ENCODE results near the gene JAK1.
"Not testable (repeated sequence)": the region's sequence is repeated elsewhere in the genome, so short reads cannot be mapped to it uniquely, and the experiment has no call there.

Gene JAK1

DNA sequence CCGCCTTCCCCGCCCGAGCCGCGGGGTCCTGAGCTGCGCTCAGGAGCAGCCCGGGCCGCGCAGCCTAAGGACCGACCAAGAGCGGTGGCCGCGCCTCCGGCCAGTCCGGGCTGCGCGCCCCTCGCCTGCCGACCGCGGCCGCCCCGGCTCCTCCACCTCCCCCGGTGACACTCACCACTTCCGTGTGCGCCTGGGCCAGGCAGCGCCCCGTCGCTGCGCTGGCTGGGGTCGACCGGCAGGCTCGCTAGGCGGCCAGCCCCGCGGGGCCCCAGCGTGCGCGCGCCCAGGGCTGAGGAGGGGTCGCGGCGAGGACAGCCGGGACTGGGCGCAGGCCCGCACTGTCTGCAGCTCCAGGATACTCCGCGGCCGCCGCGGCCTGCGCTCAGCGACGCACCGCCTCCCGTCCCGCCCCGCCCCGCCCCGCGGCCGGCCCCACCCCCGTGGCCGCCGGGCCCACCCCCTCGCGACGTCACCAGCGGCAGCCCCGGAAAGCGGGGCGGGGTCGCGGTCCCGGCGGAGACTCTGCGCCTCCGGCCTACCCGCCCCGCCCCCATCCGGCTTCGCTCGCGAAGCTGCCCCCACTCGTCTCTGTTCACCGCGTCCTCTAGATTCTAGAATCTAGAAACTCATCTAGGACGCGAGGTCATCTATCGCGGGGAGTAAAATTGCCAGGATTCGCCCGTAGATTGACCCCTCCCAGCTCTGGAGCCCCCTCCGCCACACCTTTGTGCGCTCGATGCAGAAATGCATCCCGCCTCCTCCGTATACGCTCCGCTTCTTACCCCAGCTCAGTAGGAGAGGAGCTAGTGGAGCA, at the start of gene JAK1:
JAK1 (minus strand) TSS at position 392 of the 814 bp plus-strand sequence. CDS start 80,285 bp downstream, outside the sequence.
- DNase-seq (ENCODE audit: low read depth) = peak; percentile 51

GRCh38 chr1:65014321-65014720, 48.0 kb upstream of the JAK1 start:
- no peak for DNase-seq (ENCODE audit: low read depth)

DNA sequence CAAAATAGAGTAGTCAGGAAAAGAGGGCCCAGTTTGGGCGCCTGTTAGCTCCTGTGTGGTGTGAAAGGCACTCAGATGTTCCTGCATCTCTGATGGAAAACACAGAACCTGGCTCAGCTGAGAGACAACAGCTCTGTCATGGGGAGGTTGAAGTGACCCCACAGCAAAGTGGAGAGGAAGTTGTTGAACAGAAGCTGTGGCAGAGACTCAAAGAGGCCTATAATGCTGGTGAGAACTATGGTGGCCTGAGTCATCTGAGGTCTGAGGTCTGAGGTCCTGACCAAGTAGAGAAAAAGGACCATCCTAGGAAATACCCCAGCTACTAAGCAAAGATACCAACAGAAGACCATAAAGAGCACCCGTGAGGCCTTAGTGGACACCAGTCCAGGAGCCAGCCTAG, 45.6 kb upstream of the JAK1 start:
- no peak for DNase-seq (ENCODE audit: low read depth)

DNA sequence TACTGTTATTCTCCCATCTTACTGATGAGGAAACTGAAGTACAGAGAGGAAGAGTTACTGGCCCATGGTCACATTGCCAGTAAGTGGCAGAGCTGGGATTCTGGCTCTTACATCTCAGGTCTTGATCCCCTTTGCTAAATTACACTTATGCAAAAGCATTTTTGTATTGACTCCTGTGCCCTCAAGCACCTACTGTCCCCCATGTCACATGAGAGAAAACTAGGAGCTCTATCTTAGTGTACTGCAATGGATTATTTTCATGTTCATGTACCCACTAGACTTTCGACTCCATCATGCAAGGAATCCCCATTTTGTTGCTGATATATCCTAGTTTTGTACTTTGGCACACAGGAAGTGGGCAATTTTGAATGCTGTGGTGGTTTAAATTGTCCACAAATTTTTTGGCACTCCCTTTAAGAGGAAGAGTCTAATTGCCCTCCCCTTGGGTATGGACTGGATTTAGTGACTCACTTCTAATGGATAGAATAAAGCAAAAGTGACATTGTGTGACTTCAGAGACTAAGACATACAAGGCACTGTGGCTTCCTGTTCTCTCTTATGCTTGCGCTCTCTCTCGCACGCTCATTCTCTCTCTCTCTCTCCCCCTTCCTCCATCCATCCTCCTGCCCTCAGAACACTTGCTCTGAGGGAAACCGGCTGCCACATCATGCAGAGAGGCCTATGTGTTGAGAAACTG, 43.5 kb upstream of the JAK1 start:
- no peak for DNase-seq (ENCODE audit: low read depth)

- no peak for DNase-seq (ENCODE audit: low read depth)
These were observed 42.8 kb upstream of the JAK1 start for GRCh38 chr1:65009176-65009575.

DNA sequence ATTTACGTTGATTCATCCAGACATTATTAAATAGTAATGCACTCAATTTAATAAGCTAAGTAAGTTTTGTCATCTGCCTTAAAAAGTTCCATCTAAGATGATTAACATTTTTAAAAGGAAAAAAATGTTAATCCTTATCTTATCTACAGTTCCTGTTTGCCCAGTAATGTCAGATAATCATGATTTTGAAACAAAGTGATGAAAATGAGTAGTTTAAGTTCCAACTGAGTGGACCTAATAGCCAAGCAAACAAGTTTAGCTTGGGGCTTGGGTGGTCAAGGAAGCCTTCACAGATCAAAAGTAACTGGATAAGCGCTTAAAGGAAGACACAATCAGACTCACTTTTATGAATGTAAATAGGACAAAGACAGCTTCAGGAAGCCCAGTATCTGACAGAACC, 40.5 kb upstream of the JAK1 start:
- no peak for DNase-seq (ENCODE audit: low read depth)

DNA sequence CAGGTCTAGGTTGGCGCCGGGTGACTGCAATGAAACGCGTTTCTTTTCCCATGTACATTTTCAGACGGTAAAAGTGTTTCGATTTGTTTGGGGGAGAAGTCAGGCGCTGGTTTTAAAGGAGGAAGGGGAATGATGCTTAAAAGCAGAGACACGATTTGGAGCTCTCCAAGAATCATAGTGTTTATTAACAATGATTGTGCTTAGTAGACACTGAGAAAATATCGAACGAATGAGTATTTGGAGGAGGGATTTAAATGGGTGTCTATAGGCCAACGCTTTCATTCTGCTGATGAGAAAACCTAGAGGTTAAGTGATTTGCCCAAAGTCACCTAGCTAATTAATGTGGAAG, 36.9 kb upstream of the JAK1 start:
- DNase-seq (ENCODE audit: low read depth) = no peak

DNA sequence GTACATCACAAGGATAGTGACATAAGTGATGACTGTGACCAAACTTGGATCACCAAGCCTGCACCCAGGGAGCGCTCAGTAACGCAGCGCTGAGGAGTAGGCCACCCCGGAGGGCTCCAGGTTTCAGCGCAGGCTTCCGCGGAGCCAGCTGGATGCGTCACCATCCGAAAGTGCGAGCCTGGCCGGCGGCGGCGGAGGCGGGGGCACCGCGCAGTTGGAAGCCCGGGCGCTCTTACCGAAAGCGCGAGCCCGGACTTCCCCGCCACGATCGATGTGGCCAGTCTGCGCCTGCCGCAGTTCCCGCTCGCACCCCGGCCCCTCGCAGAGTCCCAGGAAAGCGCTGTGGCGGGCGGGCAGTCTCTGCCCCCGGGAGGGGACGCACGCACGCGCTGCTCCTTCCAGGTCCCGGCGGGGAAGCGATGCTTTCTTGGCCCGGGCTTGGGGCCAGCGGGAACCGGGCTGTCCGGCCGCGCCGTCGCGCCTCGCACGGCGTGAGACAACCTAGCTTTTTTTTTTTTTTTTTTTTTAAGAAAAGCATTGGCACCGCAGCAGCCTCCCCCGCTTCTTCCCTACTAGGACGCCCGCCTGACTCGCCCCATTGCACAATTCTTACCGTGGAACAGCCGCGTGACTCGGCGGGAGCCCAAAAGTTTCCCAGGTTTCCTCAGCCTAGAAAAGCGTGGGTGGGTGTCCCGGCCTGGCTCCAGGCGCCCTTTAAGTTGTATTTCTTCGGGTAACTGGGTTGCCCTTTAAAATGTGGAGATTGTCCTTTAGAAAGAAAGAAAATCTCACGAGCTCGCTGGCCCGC, 36.4 kb upstream of the JAK1 start:
- DNase-seq (ENCODE audit: low read depth) = peak; percentile 44

DNA sequence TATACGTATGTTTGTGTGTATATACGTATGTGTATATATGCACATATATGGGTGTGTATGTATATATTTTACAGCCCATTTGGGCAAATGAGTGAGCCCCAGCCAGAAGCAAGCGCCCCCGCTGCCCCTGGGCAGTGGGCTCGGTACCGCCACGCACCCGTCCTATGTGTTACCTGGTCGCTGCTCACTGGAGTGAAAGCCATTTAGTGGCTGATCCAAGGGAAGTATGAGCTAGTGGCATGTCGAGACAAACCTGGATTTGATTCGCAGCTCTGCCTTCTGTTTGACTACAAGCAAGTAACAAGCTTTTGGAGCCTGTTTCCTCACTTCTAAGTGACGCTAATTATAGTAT, 35.8 kb upstream of the JAK1 start:
- DNase-seq (ENCODE audit: low read depth) = no peak

DNA sequence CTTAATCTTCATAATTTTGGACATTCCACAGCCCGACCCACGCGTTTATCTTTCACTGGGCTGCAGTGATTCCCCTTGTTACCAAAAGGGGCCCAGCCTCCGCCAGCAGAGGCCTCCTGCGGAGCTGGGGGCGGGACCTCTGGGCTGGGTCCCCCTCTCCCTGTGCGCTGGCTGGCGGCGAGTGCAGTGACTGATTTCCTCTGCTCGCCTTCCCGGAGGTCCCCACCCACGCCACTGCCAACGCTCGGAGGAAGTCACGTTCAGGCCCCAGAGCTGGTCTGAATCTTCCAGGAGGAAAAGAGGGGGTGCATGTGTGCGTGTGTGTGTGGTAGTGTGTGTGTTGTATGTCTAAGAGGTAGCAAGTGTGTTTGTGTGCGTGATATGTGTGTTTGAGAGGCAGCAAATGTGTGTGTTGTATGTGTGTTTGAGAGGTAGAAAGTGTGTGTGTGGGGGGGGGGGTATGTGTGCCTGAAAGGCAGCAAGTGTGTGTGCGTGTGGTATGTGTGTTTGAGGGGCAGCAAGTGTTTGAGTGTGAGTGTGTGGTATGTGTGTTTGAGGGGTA, 35.0 kb upstream of the JAK1 start:
- DNase-seq (ENCODE audit: low read depth) = peak; percentile 15

DNA sequence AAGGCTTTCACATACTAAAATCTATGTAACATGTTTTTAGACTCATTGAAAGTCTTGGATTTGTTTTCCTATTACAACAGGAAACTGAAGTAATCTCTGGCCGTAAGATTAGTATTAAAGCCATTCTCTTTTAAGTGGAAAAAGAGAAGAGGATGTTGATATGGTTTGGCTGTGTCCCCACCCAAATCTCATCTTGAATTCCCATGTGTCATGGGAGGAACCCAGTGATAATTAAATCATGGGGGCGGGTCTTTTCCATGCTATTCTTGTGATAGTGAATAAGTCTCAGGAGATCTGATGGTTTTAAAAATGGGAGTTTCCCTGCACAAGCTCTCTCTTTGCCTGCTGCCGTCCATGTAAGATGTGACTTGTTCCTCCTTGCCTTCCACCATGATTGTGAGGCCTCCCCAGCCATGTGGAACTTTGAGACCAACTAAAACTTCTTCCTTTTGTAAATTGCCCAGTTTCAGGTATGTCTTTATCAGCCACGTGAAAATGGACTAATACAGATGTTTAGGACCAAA, 32.1 kb upstream of the JAK1 start:
- not testable (repeated sequence) for DNase-seq (ENCODE audit: low read depth)

GRCh38 chr1:64996541-64997257, 30.4 kb upstream of the JAK1 start:
- DNase-seq (ENCODE audit: low read depth) = no peak

GRCh38 chr1:64995316-64995715, 29.0 kb upstream of the JAK1 start:
- DNase-seq (ENCODE audit: low read depth) = no peak

DNA sequence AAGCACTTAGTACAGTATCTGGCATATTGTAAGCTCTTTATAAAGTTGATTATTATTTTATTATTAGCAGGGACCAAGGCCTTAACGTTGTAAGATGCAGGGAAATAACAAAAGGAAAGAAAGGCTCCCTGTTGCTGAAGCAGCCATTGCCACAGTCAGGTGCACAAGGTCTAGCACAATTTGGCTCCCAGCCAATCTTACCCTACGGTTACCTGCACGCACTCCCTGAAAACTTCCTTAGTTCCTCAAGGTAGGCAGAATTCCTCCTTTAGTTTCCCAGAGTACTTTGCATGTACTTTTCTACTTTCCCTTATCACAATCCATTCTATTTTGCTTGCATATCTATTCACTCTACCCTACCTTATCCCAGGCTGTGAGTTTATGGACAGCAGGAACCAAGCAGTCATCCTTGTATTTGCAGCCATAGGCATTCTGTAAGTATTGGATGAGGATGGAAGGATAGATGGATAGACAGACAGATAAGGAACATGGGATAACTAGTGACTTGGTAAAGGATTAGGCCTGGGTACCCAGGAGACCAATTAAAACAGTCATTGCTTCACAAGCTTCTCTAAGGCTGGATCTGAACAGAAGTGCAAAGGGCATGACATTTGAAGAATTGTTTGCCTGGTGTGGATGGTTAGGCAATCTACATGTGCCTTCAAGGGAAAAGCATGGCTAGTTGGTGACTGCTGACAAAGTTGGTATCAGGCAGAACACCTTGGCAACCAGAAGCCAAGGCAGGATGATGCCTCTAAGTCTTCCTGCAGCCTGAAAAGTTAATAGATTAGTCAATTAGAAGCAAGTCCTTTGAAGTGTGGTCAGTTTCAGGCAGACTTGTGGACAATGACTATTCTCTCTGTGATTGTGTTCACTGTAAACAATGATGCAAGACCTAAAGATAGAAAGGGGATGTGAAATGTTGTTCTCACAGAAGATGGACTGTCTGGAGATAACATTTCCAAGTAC, 20.8 kb upstream of the JAK1 start:
- no peak for DNase-seq (ENCODE audit: low read depth)

- no peak for DNase-seq (ENCODE audit: low read depth)
These were observed 18.4 kb upstream of the JAK1 start for GRCh38 chr1:64984737-64985136.

- DNase-seq (ENCODE audit: low read depth) = no peak
These were observed 17.8 kb upstream of the JAK1 start for GRCh38 chr1:64984106-64984505.

DNA sequence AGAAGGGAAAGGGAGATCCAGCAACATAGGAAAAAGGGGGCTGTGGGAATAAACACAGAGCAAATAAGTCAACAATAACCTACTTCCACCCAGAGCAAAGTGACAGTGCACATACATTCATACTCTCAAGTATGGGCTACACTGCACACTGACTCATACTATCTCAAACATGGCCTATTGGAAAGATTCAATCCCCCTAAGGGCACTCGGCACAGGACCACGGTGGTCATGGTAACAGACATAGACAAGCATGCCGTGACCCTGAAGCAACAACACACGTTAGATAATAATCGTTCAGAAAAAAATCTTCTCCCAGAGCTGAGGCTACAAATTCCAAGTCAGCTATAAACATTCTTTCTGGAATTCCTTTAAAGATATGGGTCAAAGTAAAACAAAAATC, 16.8 kb upstream of the JAK1 start:
- no peak for DNase-seq (ENCODE audit: low read depth)

- DNase-seq (ENCODE audit: low read depth) = no peak
These were observed 15.5 kb upstream of the JAK1 start for GRCh38 chr1:64981601-64982533.

All from GM04504 (cell line).